ENCODE measurements around the gene HENMT1.

The HENMT1 gene

GRCh38 chr1:108627256-108627655 lies 33.6 kb downstream of the HENMT1 start:
- DNase-seq (ENCODE audit: low spot score) = no peak

- DNase-seq (ENCODE audit: low spot score) = no peak
Observed at GRCh38 chr1:108624069-108624468, 36.8 kb downstream of the HENMT1 start.

- no peak for DNase-seq (ENCODE audit: low spot score)
Observed at GRCh38 chr1:108617724-108618056, 43.2 kb downstream of the HENMT1 start.

- no peak for DNase-seq (ENCODE audit: low spot score)
Observed at GRCh38 chr1:108617008-108617723, 43.7 kb downstream of the HENMT1 start.

GRCh38 chr1:108615544-108615943 lies 45.3 kb downstream of the HENMT1 start:
- no peak for DNase-seq (ENCODE audit: low spot score)

GRCh38 chr1:108612496-108612895 lies 48.4 kb downstream of the HENMT1 start:
- no peak for DNase-seq (ENCODE audit: low spot score)

- no peak for DNase-seq (ENCODE audit: low spot score)
Observed at GRCh38 chr1:108611984-108612383, 48.9 kb downstream of the HENMT1 start.

GRCh38 chr1:108610073-108610472 lies 50.8 kb downstream of the HENMT1 start:
- no peak for DNase-seq (ENCODE audit: low spot score)

GRCh38 chr1:108609483-108610049 lies 51.3 kb downstream of the HENMT1 start:
- no peak for DNase-seq (ENCODE audit: low spot score)

- DNase-seq (ENCODE audit: low spot score) = no peak
Observed at GRCh38 chr1:108606478-108606877, 54.4 kb downstream of the HENMT1 start.

- DNase-seq (ENCODE audit: low spot score) = no peak
Observed at GRCh38 chr1:108605633-108606032, 55.3 kb downstream of the HENMT1 start.

GRCh38 chr1:108601708-108602410 lies 59.0 kb downstream of the HENMT1 start:
- DNase-seq (ENCODE audit: low spot score) = no peak

GRCh38 chr1:108600504-108600903 lies 60.4 kb downstream of the HENMT1 start:
- no peak for DNase-seq (ENCODE audit: low spot score)

GRCh38 chr1:108598340-108598739 lies 62.6 kb downstream of the HENMT1 start:
- no peak for DNase-seq (ENCODE audit: low spot score)

Data from NAMALWA (cell line).